ENCODE results near the gene ADAMTSL1. TPM values are rescaled to one million over a fixed set of nuclear protein-coding genes. Genes with fewer than 3 reads are reported as not detected.

ADAMTSL1 gene
- total and polyA plus RNA-seq, 9 of the 15 experiments (the other 6 are each of a cell fraction or from before 2014, with no cell fraction given), result 0.01 TPM; not detected in 8

GRCh38 chr9:18447131-18447530 lies 26.8 kb upstream of the ADAMTSL1 start:
- in situ Hi-C loops (cut with MboI) (no loop called here), intact Hi-C loops (cut with micrococcal nuclease) (no loop called here)
- Histone ChIP-seq H3K27me3 (ENCODE audit: control insufficient read depth in 2 of 2, insufficient read depth in 2 of 2, low read length in 2 of 2) (no peaks in the 10 kb centered on the region), H2AFZ (ENCODE audit: low read depth, low read length) (no peak overlapping the region), H3K4me1 (replicated peaks in 1 of 2; ENCODE audit: control insufficient read depth in 2 of 2, insufficient read depth in 2 of 2, low read length in 2 of 2) (no peaks in the 10 kb centered on the region), H3K9me1 (ENCODE audit: control insufficient read depth, insufficient read depth, low read length) (no peaks in the 10 kb centered on the region), H3K36me3 (ENCODE audit: control insufficient read depth, insufficient read depth, low read length) (no peaks in the 10 kb centered on the region), H3K79me2 (ENCODE audit: control insufficient read depth, insufficient read depth, low read length) (no peaks in the 10 kb centered on the region), H3K4me2 (ENCODE audit: insufficient read depth, low read length) (no peak overlapping the region), H3K9ac (ENCODE audit: insufficient read depth in 1 of 2, low read depth in 2 of 2, low read length in 2 of 2) (no peak overlapping the region), H4K20me1 (replicated peaks; ENCODE audit: control insufficient read depth, insufficient read depth, low read length) (no peaks in the 10 kb centered on the region), H3K4me3 (no peak overlapping the region), H3K9me3 (replicated peaks; ENCODE audit: control insufficient read depth, insufficient read depth, low read depth, low read length) (no peaks in the 10 kb centered on the region), H3K27ac (ENCODE audit: extremely low read depth, low read depth, low read length) (no peak overlapping the region)
- DNase-seq (ENCODE audit: extremely low read depth in 1 of 4, low spot score in 3 of 4) (no peak), ATAC-seq (no peak), FAIRE-seq (no peak)
- BruUV-seq (replicated peaks), result no TSS peak
- 0% methylated on average over 4 of the region's 4 CpGs for WGBS (ENCODE audit: insufficient coverage, low coverage, missing lambda C conversion rate)
- CTCF ChIA-PET (ENCODE audit: low intra/inter-chr PET ratio), result no interaction called here
- TF ChIP-seq HDGF (IDR thresholded peaks at IDR 0.05), result no peak
- TF ChIP-seq SMARCC2 (IDR thresholded peaks at IDR 0.05; ENCODE audit: low read depth), result no peak
- TF ChIP-seq TBP (optimal IDR thresholded peaks at IDR 0.05; ENCODE audit: low read depth, low read length), result no peak
- TF ChIP-seq TCF7 (IDR thresholded peaks at IDR 0.05; ENCODE audit: borderline replicate concordance), result no peak
- TF ChIP-seq ZNF431 (CRISPR knock-in tag; IDR thresholded peaks at IDR 0.05), result no peak
- TF ChIP-seq ATF1 (CRISPR knock-in tag; IDR thresholded peaks at IDR 0.05), result no peak
- no peak for TF ChIP-seq ATF1 (tag; IDR thresholded peaks at IDR 0.05)
- TF ChIP-seq TAF15 (IDR thresholded peaks at IDR 0.05; ENCODE audit: low read depth, low read length), result no peak
- TF ChIP-seq ZNF23 (CRISPR knock-in tag; IDR thresholded peaks at IDR 0.05), result no peak
- POLR2A ChIA-PET, result no interaction called here

- Histone ChIP-seq H3K79me2 (ENCODE audit: control insufficient read depth, insufficient read depth, low read length) (no peaks in the 10 kb centered on the region), H3K9ac (ENCODE audit: insufficient read depth in 1 of 2, low read depth in 2 of 2, low read length in 2 of 2) (no peak overlapping the region), H3K36me3 (ENCODE audit: control insufficient read depth, insufficient read depth, low read length) (no peaks in the 10 kb centered on the region), H2AFZ (ENCODE audit: low read depth, low read length) (no peak overlapping the region), H3K4me3 (no peak overlapping the region), H3K9me1 (ENCODE audit: control insufficient read depth, insufficient read depth, low read length) (no peaks in the 10 kb centered on the region), H3K27me3 (ENCODE audit: control insufficient read depth in 2 of 2, insufficient read depth in 2 of 2, low read length in 2 of 2) (no peaks in the 10 kb centered on the region), H3K27ac (ENCODE audit: extremely low read depth, low read depth, low read length) (no peak overlapping the region), H4K20me1 (replicated peaks; ENCODE audit: control insufficient read depth, insufficient read depth, low read length) (no peaks in the 10 kb centered on the region), H3K4me1 (replicated peaks in 1 of 2; ENCODE audit: control insufficient read depth in 2 of 2, insufficient read depth in 2 of 2, low read length in 2 of 2) (no peaks in the 10 kb centered on the region), H3K4me2 (ENCODE audit: insufficient read depth, low read length) (no peak overlapping the region), H3K9me3 (replicated peaks; ENCODE audit: control insufficient read depth, insufficient read depth, low read depth, low read length) (no peaks in the 10 kb centered on the region)
- POLR2A ChIA-PET, result no interaction called here
- in situ Hi-C loops (cut with MboI) (no loop called here), intact Hi-C loops (cut with micrococcal nuclease) (no loop called here)
- CTCF ChIA-PET (ENCODE audit: low intra/inter-chr PET ratio), result no interaction called here
- 0% methylated on average over 3 of the region's 3 CpGs for WGBS (ENCODE audit: insufficient coverage, low coverage, missing lambda C conversion rate)
- ATAC-seq, result no peak
- DNase-seq (ENCODE audit: extremely low read depth in 1 of 4, low spot score in 3 of 4), result no peak
- BruUV-seq (replicated peaks), result no TSS peak
- no peak for FAIRE-seq
- TF ChIP-seq ETS1 (conservative IDR thresholded peaks at IDR 0.05; ENCODE audit: control insufficient read depth, low read depth, low read length) (no peak), ZNF764 (CRISPR knock-in tag; IDR thresholded peaks at IDR 0.05; ENCODE audit: low read depth) (no peak), FUS (optimal IDR thresholded peaks at IDR 0.05; ENCODE audit: low read depth, low read length) (no peak), RNF219 (CRISPR knock-in tag; IDR thresholded peaks at IDR 0.05) (no peak), NR2C1 (IDR thresholded peaks at IDR 0.05) (no peak), NR2C1 (tag; IDR thresholded peaks at IDR 0.05) (no peak)
Measured at GRCh38 chr9:18447541-18447940, 26.4 kb upstream of the ADAMTSL1 start.

Measured in K562 (cell line).